ENCODE data around the gene GSK3B.

GSK3B gene

DNA sequence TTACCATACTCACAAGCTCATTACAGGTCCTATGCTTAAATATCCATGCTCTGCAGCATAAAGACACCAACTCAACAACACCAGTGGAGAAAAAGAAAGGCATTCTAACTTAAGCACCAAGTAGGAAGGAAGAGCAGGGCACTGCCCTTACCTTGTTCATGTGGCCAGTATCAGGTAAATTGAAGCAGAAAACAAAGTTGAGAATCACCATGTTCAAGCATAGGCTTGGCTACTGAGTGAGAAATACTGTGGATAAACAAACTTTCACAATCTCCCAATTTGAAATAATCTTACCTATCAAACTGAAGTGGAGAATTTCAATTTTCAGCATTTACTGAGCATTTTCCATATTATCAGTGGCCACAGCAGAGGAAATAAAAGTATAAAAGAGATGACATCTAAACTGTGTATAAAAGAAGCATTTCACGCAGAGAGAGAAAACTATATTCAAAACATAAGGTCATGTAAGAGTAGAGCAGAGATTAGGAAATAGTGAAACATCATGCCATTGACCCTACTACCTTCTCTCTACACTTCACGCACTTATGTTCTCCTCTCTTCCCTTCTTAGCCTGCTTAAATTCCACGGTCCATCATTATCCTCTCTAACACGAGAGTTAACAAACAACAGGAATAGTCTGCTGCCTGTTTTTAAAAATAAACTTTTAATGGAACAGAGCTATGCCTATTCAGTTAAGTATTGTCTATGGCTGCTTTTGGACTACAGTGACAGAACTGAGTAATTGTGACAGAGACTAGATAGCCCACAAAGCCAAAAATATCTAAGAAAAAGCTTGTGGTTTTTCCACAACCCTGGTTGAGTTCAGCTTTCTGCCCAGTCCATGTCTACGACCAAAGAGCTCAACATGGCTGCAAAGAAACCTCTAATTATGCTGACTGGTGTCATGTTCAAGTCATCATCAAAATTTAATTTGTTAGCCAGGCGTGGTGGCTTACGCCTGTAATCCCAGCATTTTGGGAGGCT, 169.8 kb downstream of the GSK3B start:
- H3K27me3 Mint-ChIP-seq (ENCODE audit: low read depth), result no peaks in the 10 kb centered on the region
- TF ChIP-seq, protein P1, sequence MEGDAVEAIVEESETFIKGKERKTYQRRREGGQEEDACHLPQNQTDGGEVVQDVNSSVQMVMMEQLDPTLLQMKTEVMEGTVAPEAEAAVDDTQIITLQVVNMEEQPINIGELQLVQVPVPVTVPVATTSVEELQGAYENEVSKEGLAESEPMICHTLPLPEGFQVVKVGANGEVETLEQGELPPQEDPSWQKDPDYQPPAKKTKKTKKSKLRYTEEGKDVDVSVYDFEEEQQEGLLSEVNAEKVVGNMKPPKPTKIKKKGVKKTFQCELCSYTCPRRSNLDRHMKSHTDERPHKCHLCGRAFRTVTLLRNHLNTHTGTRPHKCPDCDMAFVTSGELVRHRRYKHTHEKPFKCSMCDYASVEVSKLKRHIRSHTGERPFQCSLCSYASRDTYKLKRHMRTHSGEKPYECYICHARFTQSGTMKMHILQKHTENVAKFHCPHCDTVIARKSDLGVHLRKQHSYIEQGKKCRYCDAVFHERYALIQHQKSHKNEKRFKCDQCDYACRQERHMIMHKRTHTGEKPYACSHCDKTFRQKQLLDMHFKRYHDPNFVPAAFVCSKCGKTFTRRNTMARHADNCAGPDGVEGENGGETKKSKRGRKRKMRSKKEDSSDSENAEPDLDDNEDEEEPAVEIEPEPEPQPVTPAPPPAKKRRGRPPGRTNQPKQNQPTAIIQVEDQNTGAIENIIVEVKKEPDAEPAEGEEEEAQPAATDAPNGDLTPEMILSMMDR (IDR thresholded peaks at IDR 0.05; ENCODE audit: unreplicated experiment in 3 of 3), result no peak
- no peaks in the 10 kb centered on the region for H3K4me1 Mint-ChIP-seq
- H3K4me3 Mint-ChIP-seq, result no peak overlapping the region
- H3K36me3 Mint-ChIP-seq (ENCODE audit: low read depth), result peaks cover 36% of the 10 kb centered on the region
- no peak overlapping the region for H3K27ac Mint-ChIP-seq
- H3K9me3 Mint-ChIP-seq, result peaks cover 9% of the 10 kb centered on the region

DNA sequence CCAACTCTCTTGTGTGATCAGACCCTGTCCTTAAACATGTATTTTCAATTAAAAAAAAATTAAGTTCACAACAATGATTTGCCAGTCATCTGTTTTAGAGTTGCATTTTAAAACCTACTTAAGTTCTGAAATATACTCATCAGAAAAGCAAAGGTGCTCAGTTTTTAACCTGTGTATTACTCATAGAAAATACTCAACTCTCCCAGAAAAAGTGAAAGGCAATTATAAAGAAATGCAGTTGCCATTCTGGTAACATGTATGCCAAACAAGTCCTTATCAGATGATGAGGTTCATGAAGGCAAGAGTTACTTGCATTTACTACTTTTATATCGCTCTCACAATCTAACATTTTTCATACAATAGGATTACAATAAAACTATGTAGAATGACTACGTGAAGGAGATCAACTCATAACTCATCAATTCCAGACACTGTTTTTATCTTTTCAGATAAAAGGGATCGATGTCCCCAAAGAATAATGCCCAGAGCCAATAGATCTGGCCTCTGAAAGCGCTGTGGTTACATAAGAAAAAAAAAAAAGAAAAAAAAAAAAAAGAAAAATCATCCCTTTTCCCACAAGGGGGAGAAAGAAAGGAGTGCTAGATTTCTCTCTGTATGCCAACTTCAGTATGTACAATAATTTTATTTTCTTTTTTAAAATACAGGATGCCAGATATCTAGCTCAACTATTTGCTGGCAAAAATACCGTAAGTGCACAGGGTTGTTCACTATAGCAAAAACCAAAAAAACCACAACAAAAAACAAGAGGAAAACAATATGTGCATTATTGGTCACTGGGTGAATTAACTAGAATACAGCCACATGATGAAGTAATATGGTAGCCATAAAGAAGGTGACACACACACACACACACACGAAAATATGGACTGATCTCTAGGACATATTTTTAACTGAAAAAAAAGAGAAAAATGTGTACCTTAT, 175.0 kb downstream of the GSK3B start:
- TF ChIP-seq, protein P1 (IDR thresholded peaks at IDR 0.05; ENCODE audit: unreplicated experiment in 3 of 3), result no peak
- H3K4me1 Mint-ChIP-seq, result no peaks in the 10 kb centered on the region
- peaks cover 9% of the 10 kb centered on the region for H3K9me3 Mint-ChIP-seq
- H3K27ac Mint-ChIP-seq, result no peak overlapping the region
- H3K4me3 Mint-ChIP-seq, result no peak overlapping the region
- H3K27me3 Mint-ChIP-seq (ENCODE audit: low read depth), result no peaks in the 10 kb centered on the region
- peaks cover 50% of the 10 kb centered on the region for H3K36me3 Mint-ChIP-seq (ENCODE audit: low read depth)

DNA sequence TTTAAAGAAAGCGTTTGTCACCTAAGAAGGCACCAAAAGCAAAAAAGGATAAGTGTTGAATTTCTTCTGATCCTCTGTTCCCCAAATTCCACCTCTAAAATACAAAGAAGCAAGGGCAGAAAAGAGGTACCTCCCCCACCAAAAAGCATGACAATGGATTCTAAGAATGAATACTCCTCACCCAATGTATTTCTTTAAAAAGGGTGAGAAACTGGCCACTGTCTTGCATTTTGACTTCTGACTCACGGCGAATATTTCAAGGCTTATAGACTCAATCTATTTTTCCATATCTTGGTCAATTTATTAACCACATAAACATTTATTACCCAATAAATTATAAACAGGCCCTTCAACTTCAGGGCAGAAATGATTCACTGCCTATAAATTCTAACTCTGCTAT, 181.2 kb downstream of the GSK3B start:
- H3K27ac Mint-ChIP-seq, result peak overlapping the region in 1 of 3 experiments; percentile 44
- no peaks in the 10 kb centered on the region for H3K4me1 Mint-ChIP-seq
- TF ChIP-seq, protein P1 (IDR thresholded peaks at IDR 0.05; ENCODE audit: unreplicated experiment in 3 of 3), result no peak
- H3K36me3 Mint-ChIP-seq (ENCODE audit: low read depth), result peaks cover 51% of the 10 kb centered on the region
- H3K27me3 Mint-ChIP-seq (ENCODE audit: low read depth), result no peaks in the 10 kb centered on the region
- H3K4me3 Mint-ChIP-seq, result no peak overlapping the region
- no peaks in the 10 kb centered on the region for H3K9me3 Mint-ChIP-seq

DNA sequence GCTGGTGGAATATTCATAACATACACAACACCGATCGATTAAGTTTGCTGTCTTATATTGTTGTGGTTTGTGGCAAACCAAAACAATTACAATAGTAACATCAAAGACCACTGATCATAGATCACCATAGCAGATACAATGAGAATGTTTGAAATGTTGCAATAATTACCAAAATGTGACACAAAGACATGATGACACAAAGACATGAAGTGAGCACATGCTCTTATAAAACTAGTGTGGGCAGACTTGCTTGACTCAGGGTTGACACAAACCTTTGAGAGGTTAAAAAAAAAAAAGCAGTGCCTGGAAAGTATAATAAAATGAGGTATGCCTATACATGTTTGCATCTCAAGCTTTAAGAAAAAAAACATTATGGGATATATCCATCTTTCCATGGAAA, 182.0 kb downstream of the GSK3B start:
- no peak overlapping the region for H3K4me3 Mint-ChIP-seq
- peaks cover 51% of the 10 kb centered on the region for H3K36me3 Mint-ChIP-seq (ENCODE audit: low read depth)

DNA sequence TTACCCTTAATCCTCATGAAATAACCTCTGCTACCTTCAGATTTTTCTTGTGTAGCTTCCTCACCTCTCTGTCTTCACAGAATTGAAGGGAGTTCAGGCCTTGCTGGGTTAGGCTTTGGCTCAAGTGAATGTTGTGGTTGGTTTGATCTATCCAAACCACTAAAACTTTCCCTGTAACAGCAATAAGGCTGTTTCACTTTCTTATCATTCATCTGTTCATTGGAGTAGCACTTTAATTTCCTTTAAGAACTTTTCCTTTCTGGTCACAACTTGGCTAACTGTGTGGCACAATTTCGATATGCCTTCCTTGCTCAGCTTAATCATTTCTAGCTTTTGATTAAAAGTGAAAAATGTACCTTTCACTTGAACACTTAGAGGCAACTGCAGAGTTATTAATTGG, 182.5 kb downstream of the GSK3B start:
- H3K4me1 Mint-ChIP-seq, result no peaks in the 10 kb centered on the region

More for the DNA sequence above, 182.0 kb downstream of the GSK3B start:
- H3K27me3 Mint-ChIP-seq (ENCODE audit: low read depth), result no peaks in the 10 kb centered on the region
- TF ChIP-seq, protein P1 (IDR thresholded peaks at IDR 0.05; ENCODE audit: unreplicated experiment in 3 of 3), result no peak
- no peaks in the 10 kb centered on the region for H3K9me3 Mint-ChIP-seq
- peak overlapping the region; percentile 7 to 43 (median 17) for H3K27ac Mint-ChIP-seq
- no peaks in the 10 kb centered on the region for H3K4me1 Mint-ChIP-seq

More for the DNA sequence above, 182.5 kb downstream of the GSK3B start:
- peaks cover 56% of the 10 kb centered on the region for H3K36me3 Mint-ChIP-seq (ENCODE audit: low read depth)
- no peak overlapping the region for H3K4me3 Mint-ChIP-seq
- H3K27ac Mint-ChIP-seq, result peak overlapping the region; percentile 7 to 43 (median 17)
- no peaks in the 10 kb centered on the region for H3K27me3 Mint-ChIP-seq (ENCODE audit: low read depth)
- TF ChIP-seq, protein P1 (IDR thresholded peaks at IDR 0.05; ENCODE audit: unreplicated experiment in 3 of 3), result no peak
- H3K9me3 Mint-ChIP-seq, result no peaks in the 10 kb centered on the region

All from nephron (organoid).